ENCODE results near the gene ZKSCAN8. TPM values are rescaled to one million over a fixed set of nuclear protein-coding genes. Genes with fewer than 3 reads are reported as not detected.

The ZKSCAN8 gene
- polyA plus RNA-seq, 1 donor (not counting 4 experiments of a cell fraction or from before 2014, with no cell fraction given): 6.4 TPM

DNA sequence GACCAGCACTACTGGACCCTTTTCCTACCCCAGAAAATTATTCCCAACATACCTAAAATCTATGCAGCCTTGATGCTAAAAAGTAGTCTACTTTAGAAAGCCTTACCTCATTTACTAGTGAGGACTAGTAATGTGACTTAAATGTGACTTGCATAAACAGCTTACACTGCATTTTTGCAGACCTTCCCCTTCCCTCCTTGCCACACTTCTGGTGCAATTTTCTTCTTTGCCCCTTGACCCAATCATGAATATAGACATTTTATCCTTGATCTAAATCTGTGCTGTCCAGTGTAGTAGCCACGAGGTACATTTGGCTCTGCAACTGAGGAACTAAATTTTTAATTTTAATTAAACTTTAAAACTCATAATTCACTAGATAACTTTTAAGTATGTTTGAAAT is 7.0 kb upstream of the ZKSCAN8 start:
- Histone ChIP-seq H3K4me3 (ENCODE audit: control insufficient read depth in 2 of 3, extremely low read depth in 1 of 3, insufficient read depth in 2 of 3, low read depth in 1 of 3, low read length in 3 of 3) (no peak overlapping the region), H3K4me1 (ENCODE audit: control insufficient read depth, extremely low read depth, insufficient read depth, low read length) (peaks cover 13% of the 10 kb centered on the region), H3K9ac (ENCODE audit: control insufficient read depth, extremely low read depth, insufficient read depth, low read length) (no peak overlapping the region), H3K79me2 (ENCODE audit: control insufficient read depth, insufficient read depth, low read length) (peaks cover 27% of the 10 kb centered on the region), H4K20me1 (ENCODE audit: control insufficient read depth, extremely low read depth, insufficient read depth, low read length) (no peaks in the 10 kb centered on the region), H2AFZ (ENCODE audit: control insufficient read depth, low read length) (no peak overlapping the region), H3K27ac (ENCODE audit: control insufficient read depth, insufficient read depth, low read length) (no peak overlapping the region), H3K4me2 (ENCODE audit: control insufficient read depth, extremely low read depth, insufficient read depth, low read depth, low read length) (no peak overlapping the region), H3K9me3 (ENCODE audit: control insufficient read depth, low read depth, low read length) (no peaks in the 10 kb centered on the region), H3K9me1 (ENCODE audit: control insufficient read depth, extremely low read depth, insufficient read depth, low read length) (no peaks in the 10 kb centered on the region), H3K27me3 (ENCODE audit: control insufficient read depth, extremely low read depth, insufficient read depth, low read length) (no peaks in the 10 kb centered on the region), H3K36me3 (ENCODE audit: control insufficient read depth in 2 of 2, extremely low read depth in 1 of 2, insufficient read depth in 2 of 2, low read length in 2 of 2) (no peaks in the 10 kb centered on the region)
- DNase-seq (ENCODE audit: low read depth, low spot score) (no peak), FAIRE-seq (no peak)
- dilution Hi-C loops (cut with MboI; ENCODE audit: extremely low pct_ligation_motif_present, low sequenced_read_pairs): no loop called here
- TF ChIP-seq EZH2 (IDR thresholded peaks at IDR 0.05; ENCODE audit: low read length) (no peak), CTCF (optimal IDR thresholded peaks at IDR 0.05 in 1 of 3, IDR thresholded peaks at IDR 0.05 in 1 of 3, conservative IDR thresholded peaks at IDR 0.05 in 1 of 3; ENCODE audit: extremely low read depth in 1 of 3, insufficient read depth in 2 of 3, low read length in 3 of 3) (no peak)

GRCh38 chr6:28135393-28135792 is 6.3 kb upstream of the ZKSCAN8 start:
- FAIRE-seq: no peak

More at GRCh38 chr6:28135393-28135792, 6.3 kb upstream of the ZKSCAN8 start:
- no peak overlapping the region for H2AFZ ChIP-seq (ENCODE audit: control insufficient read depth, low read length)
- TF ChIP-seq CTCF (optimal IDR thresholded peaks at IDR 0.05 in 1 of 3, IDR thresholded peaks at IDR 0.05 in 1 of 3, conservative IDR thresholded peaks at IDR 0.05 in 1 of 3; ENCODE audit: extremely low read depth in 1 of 3, insufficient read depth in 2 of 3, low read length in 3 of 3) (no peak), EZH2 (IDR thresholded peaks at IDR 0.05; ENCODE audit: low read length) (no peak)
- DNase-seq (ENCODE audit: low read depth, low spot score): no peak
- H3K27ac ChIP-seq (ENCODE audit: control insufficient read depth, insufficient read depth, low read length): no peak overlapping the region
- peak overlapping the region in 2 of 3 experiments; percentile 79 to 93 for H3K4me3 ChIP-seq (ENCODE audit: control insufficient read depth in 2 of 3, extremely low read depth in 1 of 3, insufficient read depth in 2 of 3, low read depth in 1 of 3, low read length in 3 of 3)
- H4K20me1 ChIP-seq (ENCODE audit: control insufficient read depth, extremely low read depth, insufficient read depth, low read length): no peaks in the 10 kb centered on the region
- peaks cover 27% of the 10 kb centered on the region for H3K79me2 ChIP-seq (ENCODE audit: control insufficient read depth, insufficient read depth, low read length)
- dilution Hi-C loops (cut with MboI; ENCODE audit: extremely low pct_ligation_motif_present, low sequenced_read_pairs): no loop called here
- peak overlapping the region; percentile 84 for H3K9ac ChIP-seq (ENCODE audit: control insufficient read depth, extremely low read depth, insufficient read depth, low read length)
- peak overlapping the region; percentile 92 for H3K4me2 ChIP-seq (ENCODE audit: control insufficient read depth, extremely low read depth, insufficient read depth, low read depth, low read length)
- no peaks in the 10 kb centered on the region for H3K36me3 ChIP-seq (ENCODE audit: control insufficient read depth in 2 of 2, extremely low read depth in 1 of 2, insufficient read depth in 2 of 2, low read length in 2 of 2)
- no peaks in the 10 kb centered on the region for H3K27me3 ChIP-seq (ENCODE audit: control insufficient read depth, extremely low read depth, insufficient read depth, low read length)
- H3K4me1 ChIP-seq (ENCODE audit: control insufficient read depth, extremely low read depth, insufficient read depth, low read length): peaks cover 13% of the 10 kb centered on the region
- H3K9me1 ChIP-seq (ENCODE audit: control insufficient read depth, extremely low read depth, insufficient read depth, low read length): no peaks in the 10 kb centered on the region
- H3K9me3 ChIP-seq (ENCODE audit: control insufficient read depth, low read depth, low read length): no peaks in the 10 kb centered on the region
